Right lobe of liver (tissue), 6 donors: ENCODE measurements around the gene GLDN. TPM values are rescaled to one million over a fixed set of nuclear protein-coding genes. Genes with fewer than 3 reads are reported as not detected.
A peak's percentile ranks its signal among the peaks of the same experiment; 100 is the strongest.

Experiments
- ATAC-seq, 4 donors: fragments of 200-7000 bp; cut with Tn5 transposase; one replicate each; pipeline ENCODE4 v1.9.1; 2020; ENCODE audit warnings: mild to moderate bottlenecking in 4 of 4, moderate library complexity in 4 of 4
- DNase-seq, 3 donors: peaks; one replicate each; pipeline ENCODE4 v3.0.0-alpha.2; 2020
- H3K27ac ChIP-seq, 3 donors: fragments of 200-600 bp; one replicate each; pipeline ENCODE4 v1.8.0; 2022
- H3K27me3 ChIP-seq, 2 donors: fragments of 200-600 bp; one replicate each; pipeline ENCODE4 v1.8.0; 2022
- H3K36me3 ChIP-seq, 4 donors: fragments of 200-600 bp; sonication (generic) in 1 of 4; one replicate each; pipeline versions ENCODE4 v1.5.1 to v1.8.0; 2017 to 2022; ENCODE audit warnings: control low read depth in 1 of 4
- H3K4me1 ChIP-seq, 4 donors: fragments of 200-600 bp; sonication (generic) in 1 of 4; one replicate each; pipeline versions ENCODE4 v1.5.1 to v1.8.0; 2017 to 2022; ENCODE audit warnings: control low read depth in 1 of 4
- H3K4me3 ChIP-seq, 3 donors: fragments of 200-600 bp; one replicate each; pipeline ENCODE4 v1.8.0; 2022
- H3K9me3 ChIP-seq, 4 donors: fragments of 200-600 bp; sonication (generic) in 1 of 4; one replicate each; pipeline versions ENCODE4 v1.5.1 to v1.8.0; 2017 to 2022; ENCODE audit warnings: control low read depth in 1 of 4
- CTCF ChIP-seq, 4 donors: fragments of 200-600 bp in 3 of 4; fragments of 450-650 bp in 1 of 4; IDR thresholded peaks; one replicate each; pipeline versions ENCODE4 v1.5.1 to v1.8.0; 2016 to 2022; ENCODE audit warnings: antibody characterized with exemption in 4 of 4, mild to moderate bottlenecking in 2 of 4
- POLR2A ChIP-seq: fragments of 450-650 bp; IDR thresholded peaks from one replicate; pipeline ENCODE4 v1.6.1; 2017; ENCODE audit warnings: antibody characterized with exemption, mild to moderate bottlenecking
- WGBS: methylation state at CpG from one replicate; pipeline ENCODE4 v1.1.6; 2018; ENCODE audit warnings: low coverage, low lambda C conversion rate; ENCODE audit not compliant: insufficient coverage; ENCODE audit errors: missing lambda C conversion rate; 5-methylcytosine and 5-hydroxymethylcytosine counted together
- intact Hi-C, 2 donors: fragments of 100-400 bp; cut with DNase I; formaldehyde crosslinking; loops; one replicate each; pipeline versions ENCODE4 v1.11.2 to v1.14.1; 2022
- total RNA-seq, 6 experiments: library from RNA; depleted of rRNA in 2 of 6; stranded (reverse); fragments of >200 nt in 2 of 6; fragmentation: NEBNext Ultra II Directional in 3 of 6; extraction: Animal tissue kit (Norgen Biotek cat#: 25700) in 3 of 6; gene quantifications; one replicate each; pipeline versions ENCODE4 v1.1.0 to v1.2.4, GENCODE V29; 2016 to 2023
- donor health status: DM: no; HTN: yes; CAD: no.
- donor health status: DM: no; HTN: no; CAD: no.
- donor health status: DM: no; HTN: no; CAD: no.
- donor health status: DM: no; HTN: yes; CAD: no.
- donor health status: DM: no; HTN: yes; CAD: no.

GLDN gene
- total RNA-seq, 6 experiments from 2014 or later, result 0.18 to 0.81 (median 0.43) TPM

- 33% methylated on average over 1 of the region's 2 CpGs for WGBS
- H3K4me1 ChIP-seq, result no peaks in the 10 kb centered on the region
- ATAC-seq (no peak), DNase-seq (no peak)
- H3K36me3 ChIP-seq, result no peaks in the 10 kb centered on the region
- no peak for TF ChIP-seq POLR2A
- no peak for TF ChIP-seq CTCF (IDR thresholded peaks at IDR 0.05)
- H3K4me3 ChIP-seq, result no peak overlapping the region
- intact Hi-C loops, result no loop called here
- no peak overlapping the region for H3K27ac ChIP-seq
- H3K27me3 ChIP-seq, result no peaks in the 10 kb centered on the region
- no peaks in the 10 kb centered on the region for H3K9me3 ChIP-seq
These were observed 21.9 kb upstream of the GLDN start for GRCh38 chr15:51319539-51319938.

- H3K27me3 ChIP-seq, result no peaks in the 10 kb centered on the region
- H3K36me3 ChIP-seq, result no peaks in the 10 kb centered on the region
- WGBS, result 83% methylated on average over 2 of the region's 2 CpGs
- no peak for ATAC-seq
- DNase-seq, result no peak
- no peak overlapping the region for H3K27ac ChIP-seq
- no peaks in the 10 kb centered on the region for H3K9me3 ChIP-seq
- TF ChIP-seq CTCF (IDR thresholded peaks at IDR 0.05) (no peak), POLR2A (no peak)
- intact Hi-C loops, result no loop called here
- no peaks in the 10 kb centered on the region for H3K4me1 ChIP-seq
- H3K4me3 ChIP-seq, result no peak overlapping the region
These were observed 20.6 kb upstream of the GLDN start for GRCh38 chr15:51320843-51321242.

- intact Hi-C loops, result no loop called here
- WGBS, result 60% methylated on average over 4 of the region's 4 CpGs
- no peak overlapping the region for H3K27ac ChIP-seq
These were observed 20.1 kb upstream of the GLDN start for GRCh38 chr15:51321316-51321715.

GRCh38 chr15:51322621-51323296 is 18.7 kb upstream of the GLDN start:
- Histone ChIP-seq H3K27ac (no peak overlapping the region), H3K36me3 (no peaks in the 10 kb centered on the region), H3K4me3 (no peak overlapping the region), H3K4me1 (no peaks in the 10 kb centered on the region), H3K27me3 (no peaks in the 10 kb centered on the region), H3K9me3 (no peaks in the 10 kb centered on the region)
- 69% methylated on average over 1 of the region's 1 CpG for WGBS
- TF ChIP-seq POLR2A (no peak), CTCF (IDR thresholded peaks at IDR 0.05) (no peak)
- intact Hi-C loops, result no loop called here
- ATAC-seq, result peak; percentile 52 to 72 (median 62)
- DNase-seq, result peak in 1 of 3 donors; percentile 29

More at GRCh38 chr15:51321316-51321715, 20.1 kb upstream of the GLDN start:
- no peaks in the 10 kb centered on the region for H3K27me3 ChIP-seq
- no peaks in the 10 kb centered on the region for H3K36me3 ChIP-seq
- TF ChIP-seq POLR2A (no peak), CTCF (IDR thresholded peaks at IDR 0.05) (no peak)
- H3K9me3 ChIP-seq, result no peaks in the 10 kb centered on the region
- DNase-seq, result no peak
- H3K4me1 ChIP-seq, result no peaks in the 10 kb centered on the region
- H3K4me3 ChIP-seq, result no peak overlapping the region
- ATAC-seq, result no peak
